Measurements from ENCODE around the gene COQ4. TPM values are rescaled to one million over a fixed set of nuclear protein-coding genes. Genes with fewer than 3 reads are reported as not detected.

Gene COQ4
- total RNA-seq, 1 donor from 2014 or later: 31.4 TPM

DNA sequence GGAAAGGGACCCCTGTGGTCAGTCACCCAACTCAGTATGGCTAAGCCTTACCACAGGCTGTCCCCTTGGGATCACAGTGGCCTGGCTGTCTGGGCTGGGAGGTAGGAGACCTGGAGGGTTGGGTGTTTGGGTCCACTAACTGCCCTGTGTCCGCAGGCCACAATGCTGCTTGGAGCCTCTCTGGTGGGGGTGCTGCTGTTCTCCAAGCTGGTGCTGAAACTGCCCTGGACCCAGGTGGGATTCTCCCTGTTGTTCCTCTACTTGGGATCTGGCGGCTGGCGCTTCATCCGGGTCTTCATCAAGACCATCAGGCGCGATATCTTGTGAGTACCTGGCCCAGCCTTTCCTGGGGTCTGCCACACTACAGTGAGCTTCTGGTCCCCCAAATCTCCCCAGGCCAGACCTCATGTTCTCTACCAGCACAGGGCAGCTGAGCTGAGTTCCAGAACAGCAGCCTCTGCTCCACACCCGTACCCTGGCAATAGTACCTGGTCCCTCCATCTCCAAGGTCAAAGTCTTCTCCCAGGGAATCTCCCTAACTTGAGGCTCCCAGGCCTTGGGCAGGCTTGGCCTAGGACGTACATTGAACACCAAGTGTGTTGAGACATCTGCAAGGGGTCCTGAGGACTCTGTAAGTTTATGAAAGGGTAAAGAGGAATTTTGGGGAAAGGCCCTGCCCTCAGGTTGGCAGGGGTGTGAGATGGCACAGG lies 20.5 kb downstream of the COQ4 start:
- Mint-ChIP-seq H3K36me3 (ENCODE audit: low read depth, unreplicated experiment) (peaks cover 10% of the 10 kb centered on the region), H3K27me3 (ENCODE audit: low read depth, unreplicated experiment) (no peaks in the 10 kb centered on the region), H3K9me3 (ENCODE audit: unreplicated experiment) (no peaks in the 10 kb centered on the region), H3K4me3 (ENCODE audit: unreplicated experiment) (no peak overlapping the region), H3K27ac (ENCODE audit: unreplicated experiment) (no peak overlapping the region), H3K4me1 (ENCODE audit: low read depth, unreplicated experiment) (no peaks in the 10 kb centered on the region)
- no peak overlapping the region for H3K9ac ChIP-seq (ENCODE audit: low read length)
- TF ChIP-seq CTCF (IDR thresholded peaks at IDR 0.05; ENCODE audit: insufficient read depth, low read depth, low read length) (no peak), EZH2 (IDR thresholded peaks at IDR 0.05; ENCODE audit: insufficient read depth, low read length) (no peak)
- peaks cover 6% of the 10 kb centered on the region for H3K4me1 ChIP-seq (ENCODE audit: insufficient read depth, low read length)
- FAIRE-seq (no peak), DNase-seq (ENCODE audit: low read depth) (no peak)
- H3K27ac ChIP-seq (ENCODE audit: low read depth, low read length): no peak overlapping the region
- peaks cover 21% of the 10 kb centered on the region for H3K36me3 ChIP-seq (ENCODE audit: insufficient read depth, low read length)
- no peak overlapping the region for H3K4me3 ChIP-seq (ENCODE audit: insufficient read depth, low read depth, low read length)
- peaks cover 7% of the 10 kb centered on the region for H3K79me2 ChIP-seq (ENCODE audit: insufficient read depth, low read length)
- H3K27me3 ChIP-seq (ENCODE audit: insufficient read depth, low read length): no peaks in the 10 kb centered on the region
- H3K4me2 ChIP-seq (ENCODE audit: low read length): no peak overlapping the region
- no peaks in the 10 kb centered on the region for H3K9me3 ChIP-seq (ENCODE audit: insufficient read depth, low read depth, low read length)
- H4K20me1 ChIP-seq (ENCODE audit: insufficient read depth, low read length): peaks cover 17% of the 10 kb centered on the region
- H2AFZ ChIP-seq (ENCODE audit: low read depth, low read length): no peak overlapping the region

GRCh38 chr9:128343855-128344254 lies 21.2 kb downstream of the COQ4 start:
- H3K9me3 ChIP-seq (ENCODE audit: insufficient read depth, low read depth, low read length): no peaks in the 10 kb centered on the region
- peaks cover 6% of the 10 kb centered on the region for H3K4me1 ChIP-seq (ENCODE audit: insufficient read depth, low read length)
- no peak overlapping the region for H3K27ac Mint-ChIP-seq (ENCODE audit: unreplicated experiment)
- peaks cover 28% of the 10 kb centered on the region for H3K36me3 ChIP-seq (ENCODE audit: insufficient read depth, low read length)
- H2AFZ ChIP-seq (ENCODE audit: low read depth, low read length): no peak overlapping the region
- H3K4me3 ChIP-seq (ENCODE audit: insufficient read depth, low read depth, low read length): no peak overlapping the region
- no peaks in the 10 kb centered on the region for H3K27me3 Mint-ChIP-seq (ENCODE audit: low read depth, unreplicated experiment)
- DNase-seq (ENCODE audit: low read depth): no peak
- peaks cover 10% of the 10 kb centered on the region for H3K36me3 Mint-ChIP-seq (ENCODE audit: low read depth, unreplicated experiment)
- no peaks in the 10 kb centered on the region for H3K9me3 Mint-ChIP-seq (ENCODE audit: unreplicated experiment)
- FAIRE-seq: no peak
- H3K4me3 Mint-ChIP-seq (ENCODE audit: unreplicated experiment): no peak overlapping the region
- H3K79me2 ChIP-seq (ENCODE audit: insufficient read depth, low read length): peaks cover 7% of the 10 kb centered on the region
- TF ChIP-seq CTCF (IDR thresholded peaks at IDR 0.05; ENCODE audit: insufficient read depth, low read depth, low read length): no peak
- no peak for TF ChIP-seq EZH2 (IDR thresholded peaks at IDR 0.05; ENCODE audit: insufficient read depth, low read length)
- no peak overlapping the region for H3K27ac ChIP-seq (ENCODE audit: low read depth, low read length)
- no peak overlapping the region for H3K9ac ChIP-seq (ENCODE audit: low read length)
- H4K20me1 ChIP-seq (ENCODE audit: insufficient read depth, low read length): peaks cover 17% of the 10 kb centered on the region
- no peak overlapping the region for H3K4me2 ChIP-seq (ENCODE audit: low read length)
- H3K27me3 ChIP-seq (ENCODE audit: insufficient read depth, low read length): no peaks in the 10 kb centered on the region
- no peaks in the 10 kb centered on the region for H3K4me1 Mint-ChIP-seq (ENCODE audit: low read depth, unreplicated experiment)

DNA sequence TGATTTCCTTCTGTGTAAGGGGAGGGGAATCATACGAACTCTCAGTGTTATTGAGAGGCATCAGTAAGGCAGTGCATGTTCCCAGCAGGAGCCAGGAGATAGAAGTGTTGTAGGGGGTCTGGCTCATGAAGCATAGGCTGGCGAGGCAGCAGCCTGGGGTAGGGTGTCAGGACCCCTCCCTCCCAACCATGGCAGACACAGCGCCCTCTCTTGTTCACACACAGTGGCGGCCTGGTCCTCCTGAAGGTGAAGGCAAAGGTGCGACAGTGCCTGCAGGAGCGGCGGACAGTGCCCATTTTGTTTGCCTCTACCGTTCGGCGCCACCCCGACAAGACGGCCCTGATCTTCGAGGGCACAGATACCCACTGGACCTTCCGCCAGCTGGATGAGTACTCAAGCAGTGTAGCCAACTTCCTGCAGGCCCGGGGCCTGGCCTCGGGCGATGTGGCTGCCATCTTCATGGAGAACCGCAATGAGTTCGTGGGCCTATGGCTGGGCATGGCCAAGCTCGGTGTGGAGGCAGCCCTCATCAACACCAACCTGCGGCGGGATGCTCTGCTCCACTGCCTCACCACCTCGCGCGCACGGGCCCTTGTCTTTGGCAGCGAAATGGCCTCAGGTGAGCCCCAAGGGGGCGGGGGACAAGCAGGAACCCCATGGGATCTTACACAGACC lies 22.4 kb downstream of the COQ4 start:
- Mint-ChIP-seq H3K4me3 (ENCODE audit: unreplicated experiment) (no peak overlapping the region), H3K4me1 (ENCODE audit: low read depth, unreplicated experiment) (no peaks in the 10 kb centered on the region), H3K9me3 (ENCODE audit: unreplicated experiment) (no peaks in the 10 kb centered on the region), H3K27ac (ENCODE audit: unreplicated experiment) (no peak overlapping the region), H3K36me3 (ENCODE audit: low read depth, unreplicated experiment) (peaks cover 16% of the 10 kb centered on the region), H3K27me3 (ENCODE audit: low read depth, unreplicated experiment) (no peaks in the 10 kb centered on the region)
- no peaks in the 10 kb centered on the region for H3K27me3 ChIP-seq (ENCODE audit: insufficient read depth, low read length)
- H3K27ac ChIP-seq (ENCODE audit: low read depth, low read length): no peak overlapping the region
- H3K79me2 ChIP-seq (ENCODE audit: insufficient read depth, low read length): peaks cover 7% of the 10 kb centered on the region
- H3K4me3 ChIP-seq (ENCODE audit: insufficient read depth, low read depth, low read length): no peak overlapping the region
- no peak for FAIRE-seq
- peaks cover 28% of the 10 kb centered on the region for H3K36me3 ChIP-seq (ENCODE audit: insufficient read depth, low read length)
- TF ChIP-seq EZH2 (IDR thresholded peaks at IDR 0.05; ENCODE audit: insufficient read depth, low read length): no peak
- no peak for TF ChIP-seq CTCF (IDR thresholded peaks at IDR 0.05; ENCODE audit: insufficient read depth, low read depth, low read length)
- H3K4me1 ChIP-seq (ENCODE audit: insufficient read depth, low read length): peaks cover 6% of the 10 kb centered on the region
- no peak overlapping the region for H3K9ac ChIP-seq (ENCODE audit: low read length)
- no peaks in the 10 kb centered on the region for H3K9me3 ChIP-seq (ENCODE audit: insufficient read depth, low read depth, low read length)
- no peak overlapping the region for H2AFZ ChIP-seq (ENCODE audit: low read depth, low read length)
- H4K20me1 ChIP-seq (ENCODE audit: insufficient read depth, low read length): peaks cover 17% of the 10 kb centered on the region
- H3K4me2 ChIP-seq (ENCODE audit: low read length): no peak overlapping the region
- no peak for DNase-seq (ENCODE audit: low read depth)
